Neural cell (in vitro differentiated cells): ENCODE measurements around the gene GSK3B. TPM values are rescaled to one million over a fixed set of nuclear protein-coding genes. Genes with fewer than 3 reads are reported as not detected.

Source experiments
- H2AFZ ChIP-seq: fragments of 200-600, 300-800 bp; sonication (generic), shearing (Covaris generic); 2 replicates; pipeline ENCODE4 v1.6.0; 2014; ENCODE audit warnings: low read depth, mild to moderate bottlenecking, antibody characterized with exemption, low read length, moderate library complexity
- H3F3A ChIP-seq: fragments of 200-600 bp; shearing (Covaris generic); 2 replicates; pipeline ENCODE4 v1.6.1; 2016; ENCODE audit warnings: mild to moderate bottlenecking, moderate library complexity, mixed read lengths, antibody characterized with exemption, low read length; ENCODE audit not compliant: insufficient read depth, poor library complexity, severe bottlenecking
- H3K27ac ChIP-seq: fragments of 200-600, 300-800 bp; sonication (generic), shearing (Covaris generic); 2 replicates; pipeline ENCODE4 v1.5.1; 2014; ENCODE audit warnings: mild to moderate bottlenecking, low read length, moderate library complexity
- H3K27me3 ChIP-seq: fragments of 300-800, 200-600 bp; sonication (generic), shearing (Covaris generic); 2 replicates; pipeline ENCODE4 v1.6.0; 2014; ENCODE audit warnings: mild to moderate bottlenecking, low read depth, low read length, moderate library complexity; ENCODE audit not compliant: insufficient read depth
- H3K36me3 ChIP-seq: fragments of 300-800, 200-600 bp; sonication (generic), shearing (Covaris generic); 2 replicates; pipeline ENCODE4 v1.5.1; 2014; ENCODE audit warnings: mild to moderate bottlenecking, antibody characterized with exemption, low read length, moderate library complexity; ENCODE audit not compliant: insufficient read depth
- H3K4me2 ChIP-seq: fragments of 300-800, 200-600 bp; sonication (generic), shearing (Covaris generic); 2 replicates; pipeline ENCODE4 v1.6.0; 2014; ENCODE audit warnings: mild to moderate bottlenecking, low read length
- H3K4me3 ChIP-seq: fragments of 300-800, 200-600 bp; sonication (generic), shearing (Covaris generic); 2 replicates; pipeline ENCODE4 v1.5.1; 2014; ENCODE audit warnings: mild to moderate bottlenecking, low read length, moderate library complexity
- H3K79me2 ChIP-seq: fragments of 200-600 bp; shearing (Covaris generic); replicated peaks from 2 replicates; pipeline ENCODE4 v1.6.0; 2014; ENCODE audit warnings: mild to moderate bottlenecking, low read length, moderate library complexity; ENCODE audit not compliant: insufficient read depth
- H3K9ac ChIP-seq: fragments of 300-800, 200-600 bp; sonication (generic), shearing (Covaris generic); 2 replicates; pipeline ENCODE4 v1.6.1; 2016; ENCODE audit warnings: mild to moderate bottlenecking, low read length, mixed read lengths
- H3K9me2 ChIP-seq: fragments of 200-600 bp; shearing (Covaris generic); 2 replicates; pipeline ENCODE4 v1.6.1; 2016; ENCODE audit warnings: mild to moderate bottlenecking, low read length, mixed read lengths; ENCODE audit not compliant: insufficient read depth
- H3K9me3 ChIP-seq: fragments of 200-600, 300-800 bp; sonication (generic), shearing (Covaris generic); 2 replicates; pipeline ENCODE4 v1.6.1; 2016; ENCODE audit warnings: mild to moderate bottlenecking, mixed run types, low read length, moderate library complexity, mixed read lengths
- H4K20me1 ChIP-seq: fragments of 200-600 bp; shearing (Covaris generic); 2 replicates; pipeline ENCODE4 v1.6.1; 2016; ENCODE audit warnings: mild to moderate bottlenecking, mixed run types; ENCODE audit not compliant: insufficient read depth
- CTCF ChIP-seq: fragments of 450-650 bp; IDR thresholded peaks from 2 replicates; pipeline ENCODE4 v1.5.1; 2014; ENCODE audit warnings: antibody characterized with exemption, mild to moderate bottlenecking, moderate library complexity; ENCODE audit not compliant: poor library complexity, severe bottlenecking
- EP300 ChIP-seq: fragments of 450-650 bp; conservative IDR thresholded peaks from 2 replicates; pipeline ENCODE4 v1.6.1; 2014; ENCODE audit warnings: antibody characterized with exemption, mild to moderate bottlenecking, moderate library complexity; ENCODE audit not compliant: poor library complexity, severe bottlenecking
- EZH2 ChIP-seq: fragments of 200-600, 300-800 bp; shearing (Covaris generic), sonication (generic); IDR thresholded peaks from 2 replicates; pipeline ENCODE4 v1.6.1; 2014; ENCODE audit warnings: antibody characterized with exemption, low read length, borderline replicate concordance, mild to moderate bottlenecking; ENCODE audit not compliant: insufficient read depth, poor library complexity, severe bottlenecking
- MXI1 ChIP-seq: fragments of 450-650 bp; conservative IDR thresholded peaks from 2 replicates; pipeline ENCODE4 v1.6.1; 2014; ENCODE audit warnings: antibody characterized with exemption, mild to moderate bottlenecking; ENCODE audit not compliant: poor library complexity, severe bottlenecking
- POLR2AphosphoS5 ChIP-seq: IDR thresholded peaks from 2 replicates; pipeline ENCODE4 v1.6.1; 2012
- RAD21 ChIP-seq: fragments of 450-650 bp; conservative IDR thresholded peaks from 2 replicates; pipeline ENCODE4 v1.6.1; 2014; ENCODE audit warnings: antibody characterized with exemption, mild to moderate bottlenecking, moderate library complexity
- REST ChIP-seq: IDR thresholded peaks from 2 replicates; pipeline ENCODE4 v1.6.1; 2012; ENCODE audit warnings: borderline replicate concordance
- SMC3 ChIP-seq: fragments of 450-650 bp; conservative IDR thresholded peaks from 2 replicates; pipeline ENCODE4 v1.6.1; 2014; ENCODE audit warnings: antibody characterized with exemption, mild to moderate bottlenecking, moderate library complexity; ENCODE audit not compliant: poor library complexity
- TAF1 ChIP-seq: IDR thresholded peaks from 2 replicates; pipeline ENCODE4 v1.6.1; 2012; ENCODE audit warnings: low read depth
- polyA plus RNA-seq: library from polyadenylated mRNA; depleted of rRNA; stranded (reverse); fragments of >200 nt; gene quantifications from 2 replicates; pipeline ENCODE4 v1.2.3, GENCODE V29; 2014

The GSK3B gene
- polyA plus RNA-seq, 1 donor from 2014 or later: 48.5 TPM

- Histone ChIP-seq H3K4me3 (no peak overlapping the region), H4K20me1 (peaks cover 12% of the 10 kb centered on the region), H3K79me2 (peaks cover 93% of the 10 kb centered on the region), H2AFZ (no peak overlapping the region), H3K9me3 (no peaks in the 10 kb centered on the region), H3K27me3 (no peaks in the 10 kb centered on the region), H3K9ac (no peak overlapping the region), H3K27ac (no peak overlapping the region), H3K36me3 (no peaks in the 10 kb centered on the region), H3F3A (peaks cover 4% of the 10 kb centered on the region), H3K4me2 (no peak overlapping the region), H3K9me2 (no peaks in the 10 kb centered on the region)
- TF ChIP-seq TAF1 (no peak), SMC3 (no peak), EZH2 (no peak), CTCF (no peak), POLR2AphosphoS5 (no peak), EP300 (no peak), RAD21 (no peak), MXI1 (no peak), REST (no peak)
Measured at GRCh38 chr3:120047686-120048085, 46.6 kb downstream of the GSK3B start.

GRCh38 chr3:120040813-120041377 lies 53.4 kb downstream of the GSK3B start:
- Histone ChIP-seq H3K36me3 (no peaks in the 10 kb centered on the region), H3K79me2 (peaks cover 88% of the 10 kb centered on the region), H3K9me3 (no peaks in the 10 kb centered on the region), H3K4me3 (peak overlapping the region; percentile 13), H3K9ac (no peak overlapping the region), H4K20me1 (peaks cover 8% of the 10 kb centered on the region), H3K27me3 (no peaks in the 10 kb centered on the region), H2AFZ (no peak overlapping the region), H3K9me2 (no peaks in the 10 kb centered on the region), H3F3A (no peaks in the 10 kb centered on the region), H3K4me2 (no peak overlapping the region), H3K27ac (no peak overlapping the region)
- TF ChIP-seq TAF1 (no peak), REST (no peak), POLR2AphosphoS5 (no peak), EZH2 (no peak), SMC3 (no peak), CTCF (no peak), EP300 (no peak)
